ENCODE data around the gene RFX4. TPM values are rescaled to one million over a fixed set of nuclear protein-coding genes. Genes with fewer than 3 reads are reported as not detected.

RFX4 gene
- total RNA-seq, 8 experiments from 2014 or later, result 0.20 to 78.4 (median 16.8) TPM

- peak in 3 of 8 experiments; percentile 18 to 98 (median 95) for ATAC-seq (replicated peaks in 6 of 8)
- Histone ChIP-seq H3K27ac (no peak overlapping the region), H3K4me1 (replicated peaks in 1 of 2) (no peaks in the 10 kb centered on the region), H3K4me3 (no peak overlapping the region)
- in situ Hi-C loops (cut with MboI; ENCODE audit: low pct_unique_long_range_greater_than_20kb in 2 of 9, low sequenced_read_pairs in 9 of 9, unreplicated experiment in 9 of 9), result no loop called here
- 0 to 100% (median 83%) methylated on average over 1 to 4 of the region's 4 CpGs; no CpG with 5 or more reads in 3 of the 10 experiments for WGBS, 10 experiments
Measured at GRCh38 chr12:106733660-106734059, 150.9 kb downstream of the RFX4 start.

DNA sequence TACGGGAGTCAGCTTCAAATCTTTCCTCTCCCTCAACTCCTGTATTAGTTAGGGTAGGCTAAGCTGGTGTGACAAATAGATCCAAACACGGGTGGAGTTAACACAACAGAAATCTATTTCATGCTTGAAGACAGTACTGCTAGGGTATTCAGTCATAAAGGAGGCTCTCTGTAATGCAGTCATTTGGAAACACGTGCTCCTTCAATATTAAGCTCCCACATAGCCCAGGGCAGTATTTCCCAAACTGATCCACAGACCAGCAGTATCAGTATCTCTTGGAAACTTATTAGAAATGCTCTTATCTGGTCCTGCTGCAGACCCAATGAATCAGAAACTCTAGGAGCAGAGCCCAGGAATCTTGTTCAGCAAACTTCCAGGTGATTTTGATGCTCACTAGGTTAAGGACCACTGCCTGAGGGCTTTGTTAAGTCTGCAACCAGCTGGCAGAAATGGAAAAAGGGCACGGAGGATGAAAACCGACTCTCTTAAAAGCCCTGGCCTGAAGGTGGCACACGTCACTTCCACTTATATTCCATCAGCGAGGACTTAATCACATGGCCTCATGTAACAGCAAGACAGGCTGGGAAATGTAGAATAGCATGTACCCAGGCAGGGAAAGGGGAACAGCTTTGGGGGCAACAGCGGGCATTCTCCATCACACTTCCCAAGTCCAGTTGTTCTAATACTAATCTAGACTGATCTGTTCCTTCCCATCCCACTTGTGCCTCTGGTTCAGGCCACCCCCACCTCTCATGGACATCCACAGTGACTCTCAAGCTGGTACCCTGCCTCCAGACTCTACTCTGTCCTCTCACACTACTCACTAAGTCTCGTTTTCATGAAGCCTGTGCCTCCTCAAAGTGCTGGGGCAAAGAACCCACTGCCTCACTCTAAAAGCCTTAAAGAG, 153.5 kb downstream of the RFX4 start:
- WGBS, 10 experiments, result 25 to 100% (median 81%) methylated on average over 2 to 8 of the region's 9 CpGs; no CpG with 5 or more reads in 1 of the 10 experiments
- Histone ChIP-seq H3K27ac (no peak overlapping the region), H3K4me3 (no peak overlapping the region), H3K4me1 (replicated peaks in 1 of 2) (no peaks in the 10 kb centered on the region)
- ATAC-seq (replicated peaks in 6 of 8), result peak in 1 of 8 experiments; percentile 64
- in situ Hi-C loops (cut with MboI; ENCODE audit: low pct_unique_long_range_greater_than_20kb in 2 of 9, low sequenced_read_pairs in 9 of 9, unreplicated experiment in 9 of 9), result no loop called here

GRCh38 chr12:106739318-106739717, 156.5 kb downstream of the RFX4 start:
- ATAC-seq (replicated peaks in 6 of 8), result no peak
- in situ Hi-C loops (cut with MboI; ENCODE audit: low pct_unique_long_range_greater_than_20kb in 2 of 9, low sequenced_read_pairs in 9 of 9, unreplicated experiment in 9 of 9), result no loop called here
- H3K4me3 ChIP-seq, result no peak overlapping the region
- H3K4me1 ChIP-seq (replicated peaks in 1 of 2), result peaks cover 0 to 8% of the 10 kb centered on the region in 2 donors
- H3K27ac ChIP-seq, result no peak overlapping the region
- 25 to 84% (median 71%) methylated on average over 2 to 4 of the region's 4 CpGs; no CpG with 5 or more reads in 1 of the 10 experiments for WGBS, 10 experiments

DNA sequence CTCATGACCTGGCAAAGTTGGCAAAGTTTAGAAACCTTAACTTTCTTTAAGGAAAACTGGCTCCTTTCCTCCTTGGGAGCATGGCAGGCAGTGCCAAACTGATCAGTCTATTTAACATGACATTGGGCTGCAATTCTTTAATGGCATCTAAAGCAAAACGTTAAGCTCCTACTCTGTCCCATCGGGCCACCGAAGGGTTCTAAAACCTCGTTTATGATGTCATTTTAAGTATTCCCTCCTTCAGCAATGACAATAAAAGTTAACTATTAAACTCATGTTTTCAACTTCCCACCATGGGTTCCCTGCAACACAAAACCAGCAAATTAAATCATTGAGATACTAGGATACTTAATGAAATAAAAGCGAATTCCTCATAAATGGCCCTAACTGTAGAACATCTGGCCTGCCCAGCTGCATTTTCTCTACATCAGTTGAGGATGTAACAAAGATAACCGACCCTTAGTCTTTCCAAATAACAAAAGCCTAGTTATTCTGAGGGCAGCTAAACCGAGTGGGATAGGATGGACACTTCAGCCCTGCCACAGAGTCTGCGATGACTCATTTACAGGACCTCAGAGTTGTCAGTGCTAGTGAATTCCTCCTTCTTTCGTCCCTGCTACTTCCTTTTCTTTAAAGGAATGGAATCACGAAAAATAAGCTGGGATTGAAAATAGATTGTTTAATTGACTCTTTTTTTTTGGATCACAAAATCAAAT, 157.2 kb downstream of the RFX4 start:
- 22 to 60% (median 36%) methylated on average over 2 to 10 of the region's 10 CpGs for WGBS, 10 experiments
- Histone ChIP-seq H3K4me1 (replicated peaks in 1 of 2) (peaks cover 0 to 10% of the 10 kb centered on the region in 2 donors), H3K27ac (no peak overlapping the region), H3K4me3 (no peak overlapping the region)
- peak in 5 of 8 experiments; percentile 42 to 72 (median 49) for ATAC-seq (replicated peaks in 6 of 8)
- in situ Hi-C loops (cut with MboI; ENCODE audit: low pct_unique_long_range_greater_than_20kb in 2 of 9, low sequenced_read_pairs in 9 of 9, unreplicated experiment in 9 of 9), result no loop called here

DNA sequence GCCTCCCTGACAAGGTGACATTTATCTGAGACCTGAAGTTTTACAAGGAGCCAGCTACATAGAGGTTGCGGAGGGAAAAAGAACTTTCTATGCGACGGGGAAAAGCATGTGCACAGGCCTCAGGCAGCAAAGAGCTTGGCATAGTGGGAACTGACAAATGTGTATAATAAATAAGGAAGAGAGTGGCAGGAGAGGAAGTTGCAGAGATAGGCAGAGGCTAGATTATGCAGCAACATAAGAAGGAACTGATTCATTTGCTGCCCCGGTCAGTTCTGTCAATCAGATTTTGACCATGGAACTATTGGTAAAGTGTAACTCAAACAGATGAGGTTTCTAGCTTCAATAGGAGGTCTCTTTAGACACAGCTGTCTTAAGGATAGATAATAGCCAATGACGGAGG, 158.0 kb downstream of the RFX4 start:
- Histone ChIP-seq H3K27ac (no peak overlapping the region), H3K4me3 (no peak overlapping the region), H3K4me1 (replicated peaks in 1 of 2) (peaks cover 0 to 17% of the 10 kb centered on the region in 2 donors)
- in situ Hi-C loops (cut with MboI; ENCODE audit: low pct_unique_long_range_greater_than_20kb in 2 of 9, low sequenced_read_pairs in 9 of 9, unreplicated experiment in 9 of 9), result no loop called here
- WGBS, 10 experiments, result 50 to 100% (median 81%) methylated on average over 1 to 5 of the region's 5 CpGs; no CpG with 5 or more reads in 1 of the 10 experiments
- ATAC-seq (replicated peaks in 6 of 8), result no peak

- ATAC-seq (replicated peaks in 6 of 8), result no peak
- in situ Hi-C loops (cut with MboI; ENCODE audit: low pct_unique_long_range_greater_than_20kb in 2 of 9, low sequenced_read_pairs in 9 of 9, unreplicated experiment in 9 of 9), result no loop called here
- Histone ChIP-seq H3K27ac (no peak overlapping the region), H3K4me3 (no peak overlapping the region), H3K4me1 (replicated peaks in 1 of 2) (peaks cover 0 to 17% of the 10 kb centered on the region in 2 donors)
- WGBS, 10 experiments, result 13 to 89% (median 29%) methylated on average over 1 to 2 of the region's 2 CpGs; no CpG with 5 or more reads in 3 of the 10 experiments
Measured at GRCh38 chr12:106741247-106741646, 158.4 kb downstream of the RFX4 start.

DNA sequence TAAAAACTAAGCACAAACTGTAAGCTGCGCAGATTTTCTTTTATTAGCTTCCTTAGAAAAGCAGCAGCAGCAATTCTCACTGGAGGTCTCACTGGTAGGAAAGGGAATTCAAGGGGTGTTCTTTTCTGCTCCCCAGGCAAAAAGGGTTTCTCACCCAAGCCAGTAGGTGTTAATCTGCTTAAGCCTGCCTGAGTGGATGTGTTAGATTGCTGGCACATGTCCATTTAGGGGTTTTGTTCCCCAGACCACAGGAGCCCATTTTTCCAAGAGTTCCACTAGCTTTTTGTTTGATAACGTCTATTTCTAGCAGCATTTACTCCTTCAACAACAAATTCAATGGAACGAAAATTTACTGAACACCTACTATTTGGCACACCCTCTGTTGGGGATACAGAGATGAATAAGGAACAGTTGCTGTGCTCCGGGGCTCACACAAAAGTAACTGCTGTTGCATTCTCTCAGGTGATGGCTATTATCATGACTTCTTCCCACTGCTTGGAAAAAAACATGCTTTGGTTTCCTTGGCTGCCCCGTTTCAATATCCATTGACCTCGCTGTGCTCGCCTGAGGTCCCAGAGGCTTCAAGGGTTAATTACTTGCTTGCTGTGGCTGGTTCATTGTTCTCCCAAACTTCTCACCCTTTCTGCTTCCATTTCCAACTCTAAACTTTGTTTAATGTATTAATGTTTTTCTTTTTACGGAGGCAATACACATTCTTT, 160.6 kb downstream of the RFX4 start:
- H3K4me1 ChIP-seq (replicated peaks in 1 of 2), result peaks cover 0 to 17% of the 10 kb centered on the region in 2 donors
- no peak overlapping the region for H3K4me3 ChIP-seq
- ATAC-seq (replicated peaks in 6 of 8), result no peak
- in situ Hi-C loops (cut with MboI; ENCODE audit: low pct_unique_long_range_greater_than_20kb in 2 of 9, low sequenced_read_pairs in 9 of 9, unreplicated experiment in 9 of 9), result no loop called here
- 27 to 70% (median 43%) methylated on average over 2 to 7 of the region's 8 CpGs for WGBS, 10 experiments
- H3K27ac ChIP-seq, result no peak overlapping the region

- no peak for ATAC-seq (replicated peaks in 6 of 8)
- H3K27ac ChIP-seq, result no peak overlapping the region
- H3K4me1 ChIP-seq (replicated peaks in 1 of 2), result peaks cover 0 to 17% of the 10 kb centered on the region in 2 donors
- 20 to 91% (median 69%) methylated on average over 1 to 6 of the region's 6 CpGs for WGBS, 10 experiments
- no peak overlapping the region for H3K4me3 ChIP-seq
- in situ Hi-C loops (cut with MboI; ENCODE audit: low pct_unique_long_range_greater_than_20kb in 2 of 9, low sequenced_read_pairs in 9 of 9, unreplicated experiment in 9 of 9), result no loop called here
Measured at GRCh38 chr12:106744600-106744999, 161.8 kb downstream of the RFX4 start.

DNA sequence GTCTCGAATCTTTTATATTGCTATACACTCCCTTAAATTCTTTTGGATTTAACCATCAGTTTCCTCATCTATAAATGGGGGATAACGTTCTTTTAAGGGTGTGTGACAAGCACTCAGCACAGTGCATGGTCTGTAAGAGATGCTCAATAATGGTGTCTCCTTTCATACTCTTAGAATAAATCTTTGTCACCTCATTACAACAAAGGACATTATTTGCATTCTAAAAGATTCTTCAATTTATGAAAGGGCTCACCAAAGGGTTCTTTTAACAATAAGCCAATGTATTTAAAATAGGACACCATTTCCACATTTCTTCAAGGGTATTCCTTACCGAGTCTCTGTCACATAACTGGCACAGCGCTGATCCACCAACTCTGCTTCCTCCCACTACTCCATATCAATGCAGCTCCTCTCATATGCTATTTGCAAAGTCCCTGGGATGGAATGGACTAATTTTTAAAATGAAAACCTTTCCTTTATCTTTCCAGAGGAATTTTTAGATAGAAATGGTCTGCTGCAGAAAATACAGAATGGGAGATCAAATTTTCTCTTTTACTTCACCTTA, 162.5 kb downstream of the RFX4 start:
- peak in 3 of 8 experiments; percentile 33 to 35 (median 34) for ATAC-seq (replicated peaks in 6 of 8)
- Histone ChIP-seq H3K4me1 (replicated peaks in 1 of 2) (peaks cover 0 to 17% of the 10 kb centered on the region in 2 donors), H3K27ac (no peak overlapping the region), H3K4me3 (no peak overlapping the region)
- WGBS, 10 experiments, result 35 to 84% (median 48%) methylated on average over 1 to 4 of the region's 4 CpGs; no CpG with 5 or more reads in 1 of the 10 experiments
- in situ Hi-C loops (cut with MboI; ENCODE audit: low pct_unique_long_range_greater_than_20kb in 2 of 9, low sequenced_read_pairs in 9 of 9, unreplicated experiment in 9 of 9), result no loop called here

GRCh38 chr12:106747973-106748436, 165.2 kb downstream of the RFX4 start:
- in situ Hi-C loops (cut with MboI; ENCODE audit: low pct_unique_long_range_greater_than_20kb in 2 of 9, low sequenced_read_pairs in 9 of 9, unreplicated experiment in 9 of 9), result no loop called here
- H3K27ac ChIP-seq, result no peak overlapping the region
- H3K4me3 ChIP-seq, result no peak overlapping the region
- WGBS, 10 experiments, result 43 to 100% (median 93%) methylated on average over 1 to 3 of the region's 3 CpGs
- H3K4me1 ChIP-seq (replicated peaks in 1 of 2), result peaks cover 0 to 17% of the 10 kb centered on the region in 2 donors
- ATAC-seq (replicated peaks in 6 of 8), result no peak

GRCh38 chr12:106750524-106750923, 167.7 kb downstream of the RFX4 start:
- H3K27ac ChIP-seq, result no peak overlapping the region
- WGBS, 10 experiments, result 4 to 100% (median 91%) methylated on average over 1 to 2 of the region's 3 CpGs; no CpG with 5 or more reads in 2 of the 10 experiments
- H3K4me1 ChIP-seq (replicated peaks in 1 of 2), result peaks cover 0 to 1% of the 10 kb centered on the region in 2 donors
- no peak overlapping the region for H3K4me3 ChIP-seq
- ATAC-seq (replicated peaks in 6 of 8), result no peak
- in situ Hi-C loops (cut with MboI; ENCODE audit: low pct_unique_long_range_greater_than_20kb in 2 of 9, low sequenced_read_pairs in 9 of 9, unreplicated experiment in 9 of 9), result no loop called here

DNA sequence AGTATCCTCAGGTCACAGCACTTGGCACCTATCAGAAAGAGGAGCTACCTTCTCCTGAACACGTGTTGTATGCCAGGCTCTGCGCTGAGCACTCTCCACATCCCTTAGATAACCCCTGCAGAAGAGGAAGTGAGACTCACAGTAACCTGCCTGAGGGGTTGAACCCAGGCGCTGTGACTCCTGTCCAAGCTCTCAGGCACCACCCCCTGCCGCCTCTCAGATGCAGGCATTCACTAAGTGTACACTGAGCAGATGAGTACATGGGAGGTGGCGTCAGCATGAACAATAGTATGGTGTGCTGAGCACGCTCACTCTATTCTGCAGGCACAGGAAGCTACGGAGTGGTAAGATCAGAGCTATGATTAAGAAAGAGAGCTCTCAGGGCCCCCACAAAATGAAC, 170.7 kb downstream of the RFX4 start:
- H3K4me3 ChIP-seq, result no peak overlapping the region
- 71 to 94% (median 85%) methylated on average over 1 to 5 of the region's 7 CpGs; no CpG with 5 or more reads in 6 of the 10 experiments for WGBS, 10 experiments
- H3K27ac ChIP-seq, result no peak overlapping the region
- peak in 1 of 8 experiments; percentile 37 for ATAC-seq (replicated peaks in 6 of 8)
- H3K4me1 ChIP-seq (replicated peaks in 1 of 2), result peaks cover under 1 to 20% of the 10 kb centered on the region in 2 donors
- in situ Hi-C loops (cut with MboI; ENCODE audit: low pct_unique_long_range_greater_than_20kb in 2 of 9, low sequenced_read_pairs in 9 of 9, unreplicated experiment in 9 of 9), result no loop called here
